Smooth muscle cell (in vitro differentiated cells): Measurements from ENCODE around the gene TSPAN18. TPM values are rescaled to one million over a fixed set of nuclear protein-coding genes. Genes with fewer than 3 reads are reported as not detected.

Experiments used
- DNase-seq: peaks from one replicate; lab custom pipeline; 2025; ENCODE audit not compliant: unreplicated experiment; lab: John Stamatoyannopoulos, UW
- H2AFZ ChIP-seq: fragments of 200-600 bp; sonication (generic); 2 replicates; pipeline ENCODE4 v1.6.0; 2016; ENCODE audit warnings: antibody characterized with exemption, low read depth, mild to moderate bottlenecking
- H3F3A ChIP-seq: fragments of 200-600 bp; sonication (generic); 2 replicates; pipeline ENCODE4 v1.6.0; 2017; ENCODE audit warnings: antibody characterized with exemption, low read depth
- H3K27ac ChIP-seq: fragments of 200-600 bp; sonication (generic); 2 replicates; pipeline ENCODE4 v1.5.1; 2016; ENCODE audit warnings: low read depth, mild to moderate bottlenecking
- H3K27me3 ChIP-seq: fragments of 200-600 bp; sonication (generic); 2 replicates; pipeline ENCODE4 v1.6.1; 2016; ENCODE audit warnings: low read depth, mild to moderate bottlenecking
- H3K36me3 ChIP-seq: fragments of 200-600 bp; sonication (generic); 2 replicates; pipeline ENCODE4 v1.5.1; 2016; ENCODE audit warnings: low read depth
- H3K4me1 ChIP-seq: fragments of 200-600 bp; sonication (generic); 2 replicates; pipeline ENCODE4 v1.5.1; 2016; ENCODE audit warnings: low read depth
- H3K4me2 ChIP-seq: fragments of 200-600 bp; sonication (generic); 2 replicates; pipeline ENCODE4 v1.6.0; 2016; ENCODE audit warnings: mild to moderate bottlenecking
- H3K4me3 ChIP-seq: fragments of 200-600 bp; sonication (generic); 2 replicates; pipeline ENCODE4 v1.5.1; 2016; ENCODE audit warnings: mild to moderate bottlenecking
- H3K79me2 ChIP-seq: fragments of 200-600 bp; sonication (generic); 2 replicates; pipeline ENCODE4 v1.6.0; 2016; ENCODE audit warnings: low read depth, mild to moderate bottlenecking
- H3K9ac ChIP-seq: fragments of 200-600 bp; sonication (generic); 2 replicates; pipeline ENCODE4 v1.6.0; 2016; ENCODE audit warnings: low read depth
- H3K9me3 ChIP-seq: fragments of 200-600 bp; sonication (generic); replicated peaks from 2 replicates; pipeline ENCODE4 v1.5.1; 2016; ENCODE audit warnings: low read depth
- H4K20me1 ChIP-seq: fragments of 200-600 bp; sonication (generic); 2 replicates; pipeline ENCODE4 v1.6.0; 2016; ENCODE audit warnings: low read depth
- CTCF ChIP-seq: fragments of 200-600 bp; sonication (generic); IDR thresholded peaks from 2 replicates; pipeline ENCODE4 v1.5.1; 2017; ENCODE audit warnings: borderline replicate concordance, mild to moderate bottlenecking, antibody characterized with exemption; ENCODE audit not compliant: insufficient read depth, poor library complexity, severe bottlenecking
- WGBS: methylation state at CpG from one replicate; pipeline ENCODE4 v1.1.7; 2016; ENCODE audit warnings: low lambda C conversion rate; 5-methylcytosine and 5-hydroxymethylcytosine counted together
- polyA plus RNA-seq: library from polyadenylated mRNA; unstranded; fragments of >200 nt; fragmentation: Nextera tagmentation; extraction: Ambion mirVana; gene quantifications from 2 replicates; pipeline ENCODE4 v1.2.1, GENCODE V29; 2016
- total RNA-seq: library from RNA; depleted of rRNA; stranded (reverse); fragments of >200 nt; gene quantifications from 2 replicates; pipeline ENCODE4 v1.2.3, GENCODE V29; 2014

The TSPAN18 gene
- total and polyA plus RNA-seq, 2 experiments from 2014 or later = 3.4 to 15.3 TPM

- no peaks in the 10 kb centered on the region for H3F3A ChIP-seq
- no peaks in the 10 kb centered on the region for H3K27me3 ChIP-seq
- H3K79me2 ChIP-seq = no peaks in the 10 kb centered on the region
- H3K9ac ChIP-seq = no peak overlapping the region
- WGBS = 9% methylated on average over 8 of the region's 8 CpGs
- no peaks in the 10 kb centered on the region for H4K20me1 ChIP-seq
- no peaks in the 10 kb centered on the region for H3K36me3 ChIP-seq
- peaks cover 16% of the 10 kb centered on the region for H3K4me1 ChIP-seq
- H3K4me3 ChIP-seq = no peak overlapping the region
- H3K27ac ChIP-seq = peak overlapping the region; percentile 40
- DNase-seq = peak; percentile 45
- no peaks in the 10 kb centered on the region for H3K9me3 ChIP-seq
- H2AFZ ChIP-seq = no peak overlapping the region
- TF ChIP-seq CTCF = no peak
- peak overlapping the region; percentile 44 for H3K4me2 ChIP-seq
Measured at GRCh38 chr11:44797886-44798606, 71.3 kb downstream of the TSPAN18 start.

DNA sequence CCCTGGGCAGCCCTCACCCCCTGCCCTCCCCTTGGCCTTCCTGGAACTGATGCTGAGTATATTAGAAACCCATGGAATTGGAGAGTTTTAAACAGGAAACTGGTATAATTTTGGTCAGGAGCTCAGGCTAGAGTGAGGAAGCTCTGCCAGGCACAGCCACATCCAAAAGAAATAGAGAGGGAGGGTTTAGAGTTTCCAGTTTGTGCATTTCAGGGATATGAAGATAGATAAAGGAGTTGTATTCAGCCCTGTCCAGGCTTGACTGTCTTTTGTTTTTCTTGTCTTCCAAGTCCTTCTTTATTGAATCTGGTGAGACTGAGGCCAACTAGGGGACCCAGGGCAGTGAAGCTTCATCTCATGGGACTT is 71.8 kb downstream of the TSPAN18 start:
- TF ChIP-seq CTCF = no peak
- Histone ChIP-seq H2AFZ (no peak overlapping the region), H3K4me2 (peak overlapping the region; percentile 44), H3K79me2 (no peaks in the 10 kb centered on the region), H3K36me3 (no peaks in the 10 kb centered on the region), H3K4me3 (no peak overlapping the region), H3F3A (no peaks in the 10 kb centered on the region), H4K20me1 (no peaks in the 10 kb centered on the region), H3K27ac (peak overlapping the region; percentile 40), H3K4me1 (peaks cover 16% of the 10 kb centered on the region), H3K9ac (no peak overlapping the region), H3K27me3 (no peaks in the 10 kb centered on the region), H3K9me3 (no peaks in the 10 kb centered on the region)
- no peak for DNase-seq

GRCh38 chr11:44799012-44799411 is 72.2 kb downstream of the TSPAN18 start:
- Histone ChIP-seq H3K4me3 (no peak overlapping the region), H3K27ac (no peak overlapping the region), H4K20me1 (no peaks in the 10 kb centered on the region), H3F3A (no peaks in the 10 kb centered on the region), H3K36me3 (no peaks in the 10 kb centered on the region), H3K9me3 (no peaks in the 10 kb centered on the region), H3K4me1 (peaks cover 16% of the 10 kb centered on the region), H3K9ac (no peak overlapping the region), H3K79me2 (no peaks in the 10 kb centered on the region), H2AFZ (no peak overlapping the region), H3K27me3 (no peaks in the 10 kb centered on the region), H3K4me2 (no peak overlapping the region)
- no peak for DNase-seq
- WGBS = 83% methylated on average over 10 of the region's 10 CpGs
- no peak for TF ChIP-seq CTCF

DNA sequence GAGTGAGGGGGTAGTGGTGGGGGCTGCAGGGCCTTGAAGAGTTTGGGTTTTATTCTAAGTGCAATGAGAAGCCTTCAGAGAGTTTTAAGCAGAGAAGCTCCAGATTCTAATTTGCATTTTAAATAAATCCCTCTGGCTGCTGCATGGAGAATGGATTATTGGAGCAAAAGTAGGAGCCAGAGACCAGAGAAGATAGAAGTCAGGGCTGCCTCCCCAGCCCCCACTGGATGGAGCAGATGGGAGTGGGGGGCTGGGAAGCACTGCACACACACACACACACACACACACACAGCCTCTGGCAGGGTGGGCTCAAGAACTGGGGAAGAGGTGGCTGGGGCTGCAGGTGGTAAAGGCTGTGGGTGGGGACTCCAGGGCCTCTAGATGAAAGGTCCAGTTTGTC is 75.6 kb downstream of the TSPAN18 start:
- no peaks in the 10 kb centered on the region for H4K20me1 ChIP-seq
- no peak overlapping the region for H2AFZ ChIP-seq
- no peaks in the 10 kb centered on the region for H3F3A ChIP-seq
- TF ChIP-seq CTCF = no peak
- H3K4me3 ChIP-seq = no peak overlapping the region
- H3K36me3 ChIP-seq = no peaks in the 10 kb centered on the region
- H3K9me3 ChIP-seq = no peaks in the 10 kb centered on the region
- no peaks in the 10 kb centered on the region for H3K79me2 ChIP-seq
- no peak overlapping the region for H3K4me2 ChIP-seq
- no peak for DNase-seq
- H3K4me1 ChIP-seq = peaks cover 23% of the 10 kb centered on the region
- H3K27ac ChIP-seq = no peak overlapping the region
- H3K27me3 ChIP-seq = no peaks in the 10 kb centered on the region
- no peak overlapping the region for H3K9ac ChIP-seq
